IMR-90 (cell line): ENCODE data around the gene GATA6. TPM values are rescaled to one million over a fixed set of nuclear protein-coding genes. Genes with fewer than 3 reads are reported as not detected.
A peak's percentile ranks its signal among the peaks of the same experiment; 100 is the strongest.

Source experiments
- ATAC-seq: fragments of 200-7000 bp; cut with Tn5 transposase; 2 replicates; pipeline ENCODE4 v1.9.1; 2020; ENCODE audit warnings: low read depth, mild to moderate bottlenecking, moderate library complexity
- BruUV-seq: library from RNA; stranded (reverse); fragments of 400-500 nt; replicated peaks from 2 replicates; lab custom pipeline; 2021; lab: Mats Ljungman, UMichigan
- CTCF ChIA-PET: fragments of 300-600 bp; formaldehyde crosslinking; extraction: SDS; loops from one replicate; lab custom pipeline; 2021; ENCODE audit warnings: antibody characterized with exemption; lab: Yijun Ruan, JAX
- POLR2A ChIA-PET: fragments of 300-600 bp; sonication (Branson Sonifier 250); formaldehyde crosslinking; loops from one replicate; lab custom pipeline; 2022; ENCODE audit warnings: antibody characterized with exemption; ENCODE audit not compliant: unreplicated experiment; lab: Charles Lee
- DNase-seq: peaks from one replicate; pipeline ENCODE4 v3.0.0; 2013
- H2AFZ ChIP-seq: replicated peaks from 2 replicates; pipeline ENCODE3; 2013; ENCODE audit warnings: low read length, mild to moderate bottlenecking; ENCODE audit not compliant: poor library complexity
- H2AK5ac ChIP-seq: 2 replicates; pipeline ENCODE4 v1.6.1; 2013; ENCODE audit warnings: low read depth, low read length, inconsistent platforms
- H2AK9ac ChIP-seq: replicated peaks from 2 replicates; pipeline ENCODE3; 2013; ENCODE audit warnings: mild to moderate bottlenecking, low read depth, low read length, moderate library complexity; ENCODE audit not compliant: poor library complexity
- H2BK120ac ChIP-seq: 2 replicates; pipeline ENCODE4 v1.6.1; 2013; ENCODE audit warnings: low read depth, low read length, inconsistent platforms
- H2BK15ac ChIP-seq: 3 replicates; pipeline ENCODE4 v1.6.1; 2013; ENCODE audit warnings: low read depth, low read length, inconsistent platforms
- H2BK20ac ChIP-seq: 2 replicates; pipeline ENCODE4 v1.6.1; 2013; ENCODE audit warnings: low read depth, mild to moderate bottlenecking, inconsistent platforms, low read length, moderate library complexity
- H2BK5ac ChIP-seq: 2 replicates; pipeline ENCODE4 v1.6.1; 2013; ENCODE audit warnings: mild to moderate bottlenecking, low read depth, low read length, inconsistent platforms; ENCODE audit not compliant: poor library complexity, severe bottlenecking
- H3K14ac ChIP-seq: replicated peaks from 2 replicates; pipeline ENCODE4 v1.6.1; 2013; ENCODE audit warnings: low read depth, low read length, inconsistent platforms
- H3K18ac ChIP-seq: 2 replicates; pipeline ENCODE4 v1.6.1; 2013; ENCODE audit warnings: low read depth, low read length, control low read depth
- H3K23ac ChIP-seq: 2 replicates; pipeline ENCODE4 v1.6.1; 2013; ENCODE audit warnings: low read depth, low read length, inconsistent platforms
- H3K27ac ChIP-seq: 2 replicates; pipeline ENCODE4 v1.5.1; 2013; ENCODE audit warnings: mild to moderate bottlenecking, control low read depth, low read length; ENCODE audit not compliant: insufficient read depth
- H3K27me3 ChIP-seq: 2 replicates; pipeline ENCODE4 v1.6.1; 2013; ENCODE audit warnings: low read length; ENCODE audit not compliant: control insufficient read depth, insufficient read depth
- H3K36me3 ChIP-seq: 2 replicates; pipeline ENCODE4 v1.6.1; 2013; ENCODE audit warnings: low read length, mixed read lengths; ENCODE audit not compliant: control insufficient read depth, insufficient read depth
- H3K4ac ChIP-seq: 2 replicates; pipeline ENCODE4 v1.6.1; 2013; ENCODE audit warnings: low read depth, low read length, inconsistent platforms
- H3K4me1 ChIP-seq: 2 replicates; pipeline ENCODE4 v1.6.1; 2013; ENCODE audit warnings: low read length, mixed read lengths; ENCODE audit not compliant: control insufficient read depth, insufficient read depth
- H3K4me2 ChIP-seq: 2 replicates; pipeline ENCODE4 v1.6.1; 2013; ENCODE audit warnings: low read depth, mild to moderate bottlenecking, control low read depth, low read length, moderate library complexity
- H3K4me3 ChIP-seq: 2 replicates; pipeline ENCODE4 v1.5.1; 2013; ENCODE audit warnings: low read depth, mild to moderate bottlenecking, control low read depth, low read length, moderate library complexity; ENCODE audit not compliant: insufficient read depth
- H3K56ac ChIP-seq: 2 replicates; pipeline ENCODE4 v1.6.1; 2013; ENCODE audit warnings: low read length, inconsistent platforms; ENCODE audit not compliant: insufficient read depth; ENCODE audit errors: extremely low read depth
- H3K79me1 ChIP-seq, 2 experiments: 2 replicates each; pipeline ENCODE4 v1.6.1; 2013; ENCODE audit warnings: low read length in 2 of 2, inconsistent platforms in 1 of 2, low read depth in 1 of 2
- H3K9ac ChIP-seq: 2 replicates; pipeline ENCODE4 v1.6.1; 2013; ENCODE audit warnings: low read depth, low read length, control low read depth
- H3K9me1 ChIP-seq: 2 replicates; pipeline ENCODE4 v1.6.1; 2013; ENCODE audit warnings: low read length, inconsistent platforms; ENCODE audit not compliant: insufficient read depth
- H3K9me3 ChIP-seq: 2 replicates; pipeline ENCODE4 v1.6.1; 2013; ENCODE audit warnings: low read length; ENCODE audit not compliant: control insufficient read depth, insufficient read depth
- H4K20me1 ChIP-seq: 2 replicates; pipeline ENCODE4 v1.6.1; 2013; ENCODE audit warnings: low read length, inconsistent platforms; ENCODE audit not compliant: insufficient read depth
- H4K5ac ChIP-seq: 2 replicates; pipeline ENCODE4 v1.6.1; 2013; ENCODE audit warnings: mild to moderate bottlenecking, low read depth, low read length, control low read depth
- H4K8ac ChIP-seq, 2 experiments: 2 replicates each; pipeline ENCODE4 v1.6.1; 2013; ENCODE audit warnings: low read depth in 2 of 2, low read length in 2 of 2, control low read depth in 1 of 2, inconsistent platforms in 1 of 2
- H4K91ac ChIP-seq: 2 replicates; pipeline ENCODE4 v1.6.1; 2013; ENCODE audit warnings: low read depth, low read length, inconsistent platforms; ENCODE audit not compliant: insufficient read depth
- BHLHE40 ChIP-seq: fragments of 150-350 bp; IDR thresholded peaks from 2 replicates; pipeline ENCODE4 v1.6.1; 2016; ENCODE audit warnings: mild to moderate bottlenecking, low read depth, low read length
- CEBPB ChIP-seq: IDR thresholded peaks from 2 replicates; pipeline ENCODE4 v1.6.1; 2012; ENCODE audit warnings: low read depth, low read length, improper control_type of control experiment
- CHD1 ChIP-seq: IDR thresholded peaks from 2 replicates; pipeline ENCODE4 v1.6.1; 2012; ENCODE audit warnings: low read depth, low read length, improper control_type of control experiment
- CTCF ChIP-seq: conservative IDR thresholded peaks from 2 replicates; pipeline ENCODE4 v1.5.1; 2012; ENCODE audit warnings: mild to moderate bottlenecking, low read depth, low read length, improper control_type of control experiment
- ELK1 ChIP-seq: fragments of 150-350 bp; IDR thresholded peaks from 2 replicates; pipeline ENCODE4 v1.6.1; 2016; ENCODE audit warnings: low read depth, mild to moderate bottlenecking, low read length, moderate library complexity, borderline replicate concordance
- FOS ChIP-seq: fragments of 150-350 bp; IDR thresholded peaks from 2 replicates; pipeline ENCODE4 v1.6.1; 2016; ENCODE audit warnings: low read depth, low read length
- MAFK ChIP-seq: IDR thresholded peaks from 2 replicates; pipeline ENCODE4 v1.6.1; 2012; ENCODE audit warnings: low read depth, low read length, improper control_type of control experiment
- MAZ ChIP-seq: IDR thresholded peaks from 2 replicates; pipeline ENCODE4 v1.6.1; 2012; ENCODE audit warnings: low read depth, mild to moderate bottlenecking, low read length, improper control_type of control experiment, moderate library complexity, borderline replicate concordance
- MXI1 ChIP-seq: IDR thresholded peaks from 2 replicates; pipeline ENCODE4 v1.6.1; 2012; ENCODE audit warnings: low read depth, mild to moderate bottlenecking, low read length, moderate library complexity, borderline replicate concordance
- NFE2L2 ChIP-seq: fragments of 150-350 bp; IDR thresholded peaks from 2 replicates; pipeline ENCODE4 v1.6.1; 2016; ENCODE audit warnings: low read depth, mild to moderate bottlenecking, low read length
- POLR2A ChIP-seq: IDR thresholded peaks from 2 replicates; pipeline ENCODE4 v1.6.1; 2012; ENCODE audit warnings: mild to moderate bottlenecking, low read depth, low read length
- RAD21 ChIP-seq: IDR thresholded peaks from 2 replicates; pipeline ENCODE4 v1.6.1; 2012; ENCODE audit warnings: low read length, improper control_type of control experiment
- RFX5 ChIP-seq: IDR thresholded peaks from 2 replicates; pipeline ENCODE4 v1.8.0; 2012; ENCODE audit warnings: low read depth, mild to moderate bottlenecking, low read length, moderate library complexity
- SMC3 ChIP-seq: fragments of 150-350 bp; IDR thresholded peaks from 2 replicates; pipeline ENCODE4 v1.6.1; 2016; ENCODE audit warnings: low read depth, mild to moderate bottlenecking, antibody characterized with exemption, low read length, moderate library complexity
- WGBS, 2 experiments: methylation state at CpG; one replicate each; pipeline versions ENCODE4 v1.1.5 to v1.1.7; 2013; ENCODE audit warnings: missing lambda C conversion rate in 2 of 2; ENCODE audit not compliant: insufficient read length in 1 of 2; ENCODE audit errors: extremely low coverage in 2 of 2; 5-methylcytosine and 5-hydroxymethylcytosine counted together
- dilution Hi-C: fragments of 300-500 bp; cut with HindIII; formaldehyde crosslinking; loops from one replicate; pipeline ENCODE4 v1.14.3; 2018; ENCODE audit warnings: low sequenced_read_pairs; ENCODE audit not compliant: unreplicated experiment
- in situ Hi-C: fragments of 300-500 bp; cut with MboI; formaldehyde crosslinking; loops from 3 replicates; pipeline ENCODE4 v1.14.3; 2019; ENCODE audit warnings: low sequenced_read_pairs, inconsistent platforms, mixed read lengths
- intact Hi-C: fragments of 100-400 bp; cut with micrococcal nuclease; formaldehyde crosslinking; loops from 2 replicates; pipeline ENCODE4 v1.10.0; 2022
- polyA plus RNA-seq, 3 experiments: library from polyadenylated mRNA; depleted of rRNA; stranded (reverse); fragments of >200 nt; gene quantifications; 2 replicates each; pipeline ENCODE4 v1.2.3, GENCODE V29; 2012; ENCODE audit warnings: low replicate concordance in 1 of 3
- total RNA-seq: library from RNA; depleted of rRNA; stranded (reverse); fragments of >200 nt; gene quantifications from 2 replicates; pipeline ENCODE4 v1.2.3, GENCODE V29; 2012

Gene GATA6
- total and polyA plus RNA-seq, 2 of the 4 experiments (the other 2 are of a cell fraction): 2.5 to 4.0 TPM

- Histone ChIP-seq H3K27me3 (no peaks in the 10 kb centered on the region), H4K20me1 (no peaks in the 10 kb centered on the region), H4K91ac (no peak overlapping the region; the same call in 1 of the 2 replicates), H4K8ac (peak overlapping the region in 1 of 2 experiments; percentile 17; a peak in 1 of 4 replicates), H3K23ac (no peak overlapping the region), H3K4me3 (no peak overlapping the region), H3K36me3 (peaks cover 22% of the 10 kb centered on the region), H2AK9ac (no peak overlapping the region), H2BK120ac (peak overlapping the region; percentile 75; the same call in 1 of the 2 replicates), H3K18ac (no peak overlapping the region; the same call in 1 of the 2 replicates), H3K27ac (no peak overlapping the region), H2AFZ (no peak overlapping the region), H2AK5ac (no peak overlapping the region), H3K9me3 (no peaks in the 10 kb centered on the region), H2BK15ac (no peak overlapping the region), H4K5ac (no peak overlapping the region), H3K4ac (0 out of 2 replicates have a peak overlapping the region, but pooled peaks have one; percentile 48), H3K9ac (no peak overlapping the region), H2BK5ac (no peak overlapping the region), H3K56ac (no peak overlapping the region), H3K4me1 (peaks cover 4% of the 10 kb centered on the region; the same call in 1 of the 2 replicates), H3K14ac (0 out of 2 replicates have a peak overlapping the region, but pooled peaks have one; percentile 11), H3K79me1 (peaks cover 7 to 10% of the 10 kb centered on the region in 2 experiments), H3K4me2 (no peak overlapping the region), H2BK20ac (no peak overlapping the region), H3K9me1 (peaks cover 13% of the 10 kb centered on the region)
- no peak for ATAC-seq
- no CpG with 5 or more reads among the region's 4 CpGs for WGBS, 2 experiments
- BruUV-seq: no TSS peak
- no peak for DNase-seq
- intact Hi-C loops (no loop called here), in situ Hi-C loops (no loop called here), dilution Hi-C loops (no loop called here)
- CTCF ChIA-PET: interaction anchor here (0.6 kb wide), 1 partner anchor 323 kb away, joined by 4 read pairs; no protein-coding TSS in a partner anchor
- POLR2A ChIA-PET: no interaction called here
- TF ChIP-seq RFX5 (no peak), FOS (no peak), RAD21 (no peak), MAZ (no peak), BHLHE40 (no peak), CHD1 (no peak), CEBPB (no peak), ELK1 (no peak), SMC3 (no peak), MXI1 (no peak), POLR2A (no peak), MAFK (no peak), NFE2L2 (no peak), CTCF (no peak)
These were observed 13.7 kb downstream of the GATA6 start for GRCh38 chr18:22182884-22183697.
